Measurements from ENCODE around the gene MYBPC2. TPM values are rescaled to one million over a fixed set of nuclear protein-coding genes. Genes with fewer than 3 reads are reported as not detected.
"Not testable (repeated sequence)": the region's sequence is repeated elsewhere in the genome, so short reads cannot be mapped to it uniquely, and the experiment has no call there.

Gene MYBPC2
- total and polyA plus RNA-seq, 2 donors (not counting 3 experiments of a cell fraction or from before 2014, with no cell fraction given), result 0.03 TPM; not detected in 1

DNA sequence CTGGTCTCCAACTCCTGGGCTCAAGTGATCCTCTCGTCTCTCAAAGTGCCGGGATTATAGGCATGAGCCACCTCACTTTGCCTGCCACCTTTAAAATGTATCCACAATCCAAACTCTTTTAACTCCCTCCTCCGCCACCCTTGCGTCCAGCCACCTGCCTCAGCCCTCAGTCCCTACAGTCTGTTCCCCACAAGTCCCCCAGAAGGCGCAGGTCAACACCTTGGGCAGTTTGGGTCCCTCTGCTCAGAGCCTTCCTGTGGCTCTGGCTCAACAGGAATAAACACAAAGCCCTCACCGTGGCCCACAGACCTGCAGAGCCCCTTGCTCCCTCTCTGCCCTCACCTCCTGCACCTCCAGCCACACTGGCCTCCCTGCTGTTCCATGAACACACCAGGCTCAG lies 36.1 kb downstream of the MYBPC2 start:
- DNase-seq (ENCODE audit: low read depth, low spot score) (no peak), FAIRE-seq (no peak)
- Histone ChIP-seq H3K36me3 (ENCODE audit: control insufficient read depth in 2 of 2, extremely low read depth in 1 of 2, insufficient read depth in 2 of 2, low read length in 2 of 2) (no peaks in the 10 kb centered on the region), H3K79me2 (ENCODE audit: control insufficient read depth, insufficient read depth, low read length) (no peaks in the 10 kb centered on the region), H4K20me1 (replicated peaks; ENCODE audit: control insufficient read depth, extremely low read depth, insufficient read depth, low read length) (no peaks in the 10 kb centered on the region), H3K4me2 (ENCODE audit: insufficient read depth, low read length) (no peak overlapping the region), H3K9me1 (replicated peaks; ENCODE audit: control insufficient read depth, extremely low read depth, insufficient read depth, low read length) (no peaks in the 10 kb centered on the region), H3K9ac (replicated peaks; ENCODE audit: extremely low read depth, insufficient read depth, low read length) (no peak overlapping the region), H2AFZ (ENCODE audit: low read depth, low read length) (no peak overlapping the region), H3K4me3 (replicated peaks in 1 of 3; ENCODE audit: insufficient read depth in 1 of 3, low read depth in 1 of 3, low read length in 3 of 3) (no peak overlapping the region), H3K27ac (ENCODE audit: insufficient read depth, low read depth, low read length) (no peak overlapping the region), H3K9me3 (replicated peaks; ENCODE audit: control insufficient read depth, insufficient read depth, low read length) (no peaks in the 10 kb centered on the region), H3K4me1 (ENCODE audit: control insufficient read depth, extremely low read depth, insufficient read depth, low read length) (no peaks in the 10 kb centered on the region), H3K27me3 (ENCODE audit: control insufficient read depth in 2 of 2, insufficient read depth in 2 of 2, low read length in 2 of 2) (no peaks in the 10 kb centered on the region)
- dilution Hi-C loops (cut with MboI; ENCODE audit: extremely low pct_ligation_motif_present, low sequenced_read_pairs) (no loop called here), intact Hi-C loops (cut with micrococcal nuclease) (no loop called here)
- ChIA-PET POLR2A (no interaction called here), CTCF (no interaction called here)
- TF ChIP-seq FOS (IDR thresholded peaks at IDR 0.05; ENCODE audit: borderline replicate concordance, insufficient read depth, low read length) (no peak), POLR2A (IDR thresholded peaks at IDR 0.05; ENCODE audit: low read depth, low read length) (no peak), POLR2AphosphoS5 (IDR thresholded peaks at IDR 0.05; ENCODE audit: insufficient read depth, low read depth, low read length) (no peak), JUN (IDR thresholded peaks at IDR 0.05; ENCODE audit: borderline replicate concordance, insufficient read depth, insufficient read length, low read depth) (no peak)
- no TSS peak for BruUV-seq (replicated peaks)

DNA sequence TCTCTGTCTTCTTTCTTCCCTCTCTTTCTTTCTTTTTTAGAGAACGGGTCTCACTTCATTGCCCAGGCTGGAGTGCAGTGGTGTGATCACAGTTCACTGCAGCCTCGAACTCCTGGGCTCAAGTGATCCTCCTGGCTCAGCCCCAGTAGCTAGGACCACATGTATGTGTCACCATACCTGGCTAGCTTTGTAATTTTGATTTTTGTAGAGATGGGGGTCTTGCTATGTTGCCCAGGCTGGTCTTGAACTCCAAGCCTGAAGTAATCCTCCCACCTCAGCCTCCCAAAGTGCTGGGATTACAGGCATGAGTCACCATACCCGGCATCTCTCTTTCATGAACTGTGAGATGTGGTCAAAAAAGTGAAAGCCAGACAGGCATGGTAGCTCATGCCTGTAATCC lies 40.6 kb downstream of the MYBPC2 start:
- dilution Hi-C loops (cut with MboI; ENCODE audit: extremely low pct_ligation_motif_present, low sequenced_read_pairs); H3K79me2 ChIP-seq (ENCODE audit: control insufficient read depth, insufficient read depth, low read length); H3K4me2 ChIP-seq (ENCODE audit: insufficient read depth, low read length); FAIRE-seq; H4K20me1 ChIP-seq (replicated peaks; ENCODE audit: control insufficient read depth, extremely low read depth, insufficient read depth, low read length); H3K27me3 ChIP-seq (ENCODE audit: control insufficient read depth in 2 of 2, insufficient read depth in 2 of 2, low read length in 2 of 2); H3K9me3 ChIP-seq (replicated peaks; ENCODE audit: control insufficient read depth, insufficient read depth, low read length); H3K27ac ChIP-seq (ENCODE audit: insufficient read depth, low read depth, low read length); POLR2A ChIA-PET; BruUV-seq (replicated peaks); H3K36me3 ChIP-seq (ENCODE audit: control insufficient read depth in 2 of 2, extremely low read depth in 1 of 2, insufficient read depth in 2 of 2, low read length in 2 of 2); H3K4me3 ChIP-seq (replicated peaks in 1 of 3; ENCODE audit: insufficient read depth in 1 of 3, low read depth in 1 of 3, low read length in 3 of 3); H3K9me1 ChIP-seq (replicated peaks; ENCODE audit: control insufficient read depth, extremely low read depth, insufficient read depth, low read length); H3K9ac ChIP-seq (replicated peaks; ENCODE audit: extremely low read depth, insufficient read depth, low read length); H3K4me1 ChIP-seq (ENCODE audit: control insufficient read depth, extremely low read depth, insufficient read depth, low read length); H2AFZ ChIP-seq (ENCODE audit: low read depth, low read length); DNase-seq (ENCODE audit: low read depth, low spot score): not testable (repeated sequence)
- CTCF ChIA-PET, result interaction anchor here (1.9 to 3.8 kb wide), 3 partner anchors 13 to 116 kb away, joined by 7 to 12 read pairs (median 8); no protein-coding TSS in a partner anchor
- intact Hi-C loops (cut with micrococcal nuclease), result loop anchor here (5.0 kb wide), 1 partner anchor 624 kb away; no protein-coding TSS in a partner anchor
